AG10803 (cell line): ENCODE measurements around the gene N4BP2.
A peak's percentile ranks its signal among the peaks of the same experiment; 100 is the strongest.

Experiments used
- DNase-seq: peaks from one replicate; pipeline ENCODE4 v3.0.0; 2010; ENCODE audit warnings: low read depth
- H3K4me3 ChIP-seq: 2 replicates; pipeline ENCODE4 v1.5.1; 2011; ENCODE audit warnings: mild to moderate bottlenecking, low read length, control low read depth
- CTCF ChIP-seq: conservative IDR thresholded peaks from 2 replicates; pipeline ENCODE4 v1.5.1; 2011; ENCODE audit warnings: mild to moderate bottlenecking, low read length, control low read depth, inconsistent platforms

N4BP2 gene

DNA sequence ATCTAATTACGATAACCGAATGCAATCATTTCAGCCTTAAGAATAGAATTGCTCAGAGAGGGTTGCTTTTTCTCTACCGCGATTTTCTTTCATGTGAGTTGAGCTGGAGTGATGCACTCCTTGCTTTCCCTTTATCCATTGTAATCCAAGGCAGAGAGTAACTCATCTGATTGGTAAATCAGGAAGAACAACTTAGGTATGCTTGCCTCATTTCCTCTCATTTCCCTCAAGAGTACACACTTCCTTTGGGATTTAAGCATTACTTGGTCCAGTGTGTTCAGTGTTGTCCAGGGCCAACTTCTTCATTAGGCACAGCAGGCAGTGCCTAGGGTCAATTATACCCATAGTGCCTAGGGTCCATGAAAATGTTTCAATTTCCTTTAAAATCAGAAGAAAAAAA lies 15.7 kb upstream of the N4BP2 start:
- no peak for TF ChIP-seq CTCF
- DNase-seq, result no peak
- no peak overlapping the region for H3K4me3 ChIP-seq

GRCh38 chr4:40043786-40044185 lies 12.9 kb upstream of the N4BP2 start:
- no peak overlapping the region for H3K4me3 ChIP-seq
- DNase-seq, result no peak
- no peak for TF ChIP-seq CTCF

DNA sequence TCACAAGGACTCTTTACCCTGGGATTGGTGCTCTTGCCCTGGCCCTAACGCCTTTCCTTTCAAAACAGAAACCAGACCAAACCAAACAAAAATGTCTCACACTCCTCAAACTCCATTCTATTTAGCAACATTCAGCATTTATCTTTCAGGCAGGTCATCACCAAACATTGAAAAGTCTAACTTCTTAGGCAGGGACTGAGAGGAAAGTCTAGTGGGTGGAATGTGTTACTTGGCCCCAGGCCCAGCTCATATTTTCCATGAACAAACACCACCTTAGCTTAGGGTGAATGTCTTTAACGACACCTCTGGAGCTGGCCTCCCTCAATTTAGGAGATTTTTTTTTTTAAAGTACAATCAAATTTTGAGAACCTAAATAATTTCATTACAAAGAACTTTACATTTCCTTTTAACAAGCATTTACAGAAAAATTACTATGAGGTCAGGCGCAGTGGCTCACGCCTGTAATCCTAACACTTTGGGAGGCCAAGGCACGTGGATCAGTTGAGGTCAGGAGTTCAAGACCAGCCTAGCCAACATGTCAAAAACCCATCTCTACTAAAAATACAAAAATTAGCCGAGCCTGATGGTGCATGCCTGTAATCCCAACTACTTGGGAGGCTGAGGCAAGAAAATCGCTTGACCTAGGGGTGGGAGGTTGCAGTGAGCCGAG lies 10.2 kb upstream of the N4BP2 start:
- TF ChIP-seq CTCF, result no peak
- no peak overlapping the region for H3K4me3 ChIP-seq
- DNase-seq, result peak; percentile 46

- no peak for DNase-seq
- H3K4me3 ChIP-seq, result no peak overlapping the region
- TF ChIP-seq CTCF, result no peak
Measured at GRCh38 chr4:40053161-40053560, 3.5 kb upstream of the N4BP2 start.

GRCh38 chr4:40055511-40055862 lies 1.2 kb upstream of the N4BP2 start:
- TF ChIP-seq CTCF, result no peak
- DNase-seq, result peak; percentile 56
- peak overlapping the region; percentile 90 for H3K4me3 ChIP-seq

DNA sequence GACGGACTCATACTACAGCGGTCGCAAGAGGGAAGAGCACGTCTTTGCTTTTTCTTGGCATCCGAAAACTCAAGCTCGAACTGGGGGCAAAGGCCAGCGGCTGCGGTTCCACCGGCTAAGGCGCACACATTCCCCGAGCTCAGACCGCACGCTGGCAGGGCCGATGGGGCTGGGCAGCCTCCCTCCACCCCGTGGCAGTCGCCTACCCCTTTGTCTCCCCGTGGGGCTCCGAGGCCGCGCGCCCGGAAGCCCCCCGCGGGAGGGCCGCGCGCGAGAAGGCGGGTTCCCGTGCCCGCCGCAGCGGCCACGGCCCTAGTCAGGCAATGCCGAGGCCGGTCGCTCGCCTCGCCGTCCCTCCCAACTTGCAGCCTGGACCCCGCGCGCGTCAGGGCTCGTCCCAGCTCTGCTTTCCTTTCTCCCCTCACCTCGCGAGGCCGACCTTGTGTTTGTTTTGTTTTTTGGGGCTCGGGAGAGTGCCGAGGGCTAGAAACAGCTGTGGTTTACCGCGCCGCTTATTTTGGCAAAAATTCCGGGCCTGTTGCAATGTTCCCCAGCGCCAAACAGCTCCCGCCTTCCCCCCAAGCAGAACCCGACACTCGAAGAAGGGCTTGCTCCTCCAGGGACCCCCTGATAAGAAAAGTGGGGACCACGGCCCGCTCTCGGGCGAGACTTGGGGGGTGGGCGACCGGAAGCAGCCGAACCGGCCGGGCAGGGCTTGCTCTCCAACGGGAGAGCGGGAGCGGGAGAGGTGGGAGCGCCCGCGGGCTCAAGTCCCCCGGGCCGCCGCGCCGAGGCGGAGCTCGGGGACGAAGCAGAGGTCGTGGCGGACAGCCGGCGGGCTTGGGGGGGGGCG lies 561 bp upstream of the N4BP2 start:
- DNase-seq, result peak; percentile 90
- peak overlapping the region; percentile 90 for H3K4me3 ChIP-seq
- TF ChIP-seq CTCF, result peak; percentile 7; the same call in 1 of the 2 replicates

DNA sequence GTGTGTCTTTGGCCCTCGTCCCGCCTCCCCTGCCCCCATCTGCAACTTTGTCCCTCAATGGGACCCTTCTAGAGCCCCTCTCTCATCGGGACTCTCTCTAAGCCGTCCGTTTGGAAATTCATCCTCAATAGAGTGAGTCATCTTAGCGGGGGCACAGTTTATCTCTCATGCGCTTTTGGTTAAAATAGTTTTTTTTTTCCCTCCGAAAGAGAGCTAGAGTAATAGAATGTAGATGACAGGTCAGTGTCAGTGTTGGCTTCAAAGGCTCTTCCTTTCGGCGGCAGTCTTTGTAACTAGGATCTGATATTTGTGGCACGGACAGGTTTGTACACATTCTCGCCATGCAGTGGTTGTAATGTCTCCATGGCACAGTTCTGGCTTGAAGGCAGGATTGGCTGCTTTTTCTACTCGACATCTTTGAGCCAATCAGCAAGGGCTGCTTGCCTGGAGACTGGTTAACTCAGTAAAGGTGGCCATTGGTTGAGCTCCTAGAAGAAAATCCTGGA lies 989 bp downstream of the N4BP2 start:
- no peak for TF ChIP-seq CTCF
- peak; percentile 95 for DNase-seq
- H3K4me3 ChIP-seq, result peak overlapping the region; percentile 90
